ENCODE results near the gene FUT8. TPM values are rescaled to one million over a fixed set of nuclear protein-coding genes. Genes with fewer than 3 reads are reported as not detected.

The FUT8 gene
- polyA plus RNA-seq, 1 of the 3 experiments (the other 2 are of a cell fraction) = 31.7 TPM

DNA sequence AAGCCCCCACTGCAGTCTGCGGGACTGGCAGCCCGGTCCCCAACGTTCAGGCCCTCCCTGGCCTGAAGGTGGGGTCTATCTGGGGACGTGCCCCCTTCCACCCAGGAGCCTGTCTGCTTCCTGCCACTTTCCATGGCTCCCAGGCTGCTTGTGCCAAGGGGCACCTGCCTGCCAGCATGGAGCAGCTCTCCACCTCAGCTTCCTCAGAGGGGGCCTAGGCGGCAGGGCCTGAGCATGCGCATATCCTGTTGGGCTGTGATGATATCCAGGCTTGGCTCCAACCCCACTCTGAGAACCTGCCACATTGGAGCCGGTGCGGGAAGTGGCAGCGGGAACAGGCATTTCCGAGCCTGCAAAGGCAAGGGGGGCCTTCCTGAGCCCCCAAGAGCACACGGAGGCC, 57.4 kb downstream of the FUT8 start:
- no peaks in the 10 kb centered on the region for H3K27me3 ChIP-seq (ENCODE audit: insufficient read depth)
- POLR2A ChIA-PET = no interaction called here
- no peak overlapping the region for H2AFZ ChIP-seq (ENCODE audit: low read depth)
- H3K9me2 ChIP-seq = no peaks in the 10 kb centered on the region
- peaks cover 0 to under 1% of the 10 kb centered on the region in 2 experiments for H3K36me3 ChIP-seq (replicated peaks in 1 of 2; ENCODE audit: control insufficient read depth in 1 of 2, insufficient read depth in 2 of 2, low read length in 1 of 2)
- H3K4me2 ChIP-seq = no peak overlapping the region
- peaks cover 75% of the 10 kb centered on the region for H3K79me2 ChIP-seq (ENCODE audit: insufficient read depth)
- no peak overlapping the region for H3K4me3 ChIP-seq (ENCODE audit: low read depth in 2 of 2, low read length in 1 of 2)
- H4K20me1 ChIP-seq (ENCODE audit: insufficient read depth) = peaks cover 7% of the 10 kb centered on the region; the same call in 1 of the 2 replicates
- TF ChIP-seq POLR2AphosphoS5 (IDR thresholded peaks at IDR 0.05; ENCODE audit: low read depth, low read length) (no peak), EP300 (IDR thresholded peaks at IDR 0.05; ENCODE audit: borderline replicate concordance in 1 of 2, low read depth in 1 of 2, low read length in 1 of 2) (no peak), PBX3 (IDR thresholded peaks at IDR 0.05) (no peak), MXI1 (IDR thresholded peaks at IDR 0.05; ENCODE audit: low read depth, low read length) (no peak), TCF12 (IDR thresholded peaks at IDR 0.05) (no peak)
- TF ChIP-seq, protein P1, sequence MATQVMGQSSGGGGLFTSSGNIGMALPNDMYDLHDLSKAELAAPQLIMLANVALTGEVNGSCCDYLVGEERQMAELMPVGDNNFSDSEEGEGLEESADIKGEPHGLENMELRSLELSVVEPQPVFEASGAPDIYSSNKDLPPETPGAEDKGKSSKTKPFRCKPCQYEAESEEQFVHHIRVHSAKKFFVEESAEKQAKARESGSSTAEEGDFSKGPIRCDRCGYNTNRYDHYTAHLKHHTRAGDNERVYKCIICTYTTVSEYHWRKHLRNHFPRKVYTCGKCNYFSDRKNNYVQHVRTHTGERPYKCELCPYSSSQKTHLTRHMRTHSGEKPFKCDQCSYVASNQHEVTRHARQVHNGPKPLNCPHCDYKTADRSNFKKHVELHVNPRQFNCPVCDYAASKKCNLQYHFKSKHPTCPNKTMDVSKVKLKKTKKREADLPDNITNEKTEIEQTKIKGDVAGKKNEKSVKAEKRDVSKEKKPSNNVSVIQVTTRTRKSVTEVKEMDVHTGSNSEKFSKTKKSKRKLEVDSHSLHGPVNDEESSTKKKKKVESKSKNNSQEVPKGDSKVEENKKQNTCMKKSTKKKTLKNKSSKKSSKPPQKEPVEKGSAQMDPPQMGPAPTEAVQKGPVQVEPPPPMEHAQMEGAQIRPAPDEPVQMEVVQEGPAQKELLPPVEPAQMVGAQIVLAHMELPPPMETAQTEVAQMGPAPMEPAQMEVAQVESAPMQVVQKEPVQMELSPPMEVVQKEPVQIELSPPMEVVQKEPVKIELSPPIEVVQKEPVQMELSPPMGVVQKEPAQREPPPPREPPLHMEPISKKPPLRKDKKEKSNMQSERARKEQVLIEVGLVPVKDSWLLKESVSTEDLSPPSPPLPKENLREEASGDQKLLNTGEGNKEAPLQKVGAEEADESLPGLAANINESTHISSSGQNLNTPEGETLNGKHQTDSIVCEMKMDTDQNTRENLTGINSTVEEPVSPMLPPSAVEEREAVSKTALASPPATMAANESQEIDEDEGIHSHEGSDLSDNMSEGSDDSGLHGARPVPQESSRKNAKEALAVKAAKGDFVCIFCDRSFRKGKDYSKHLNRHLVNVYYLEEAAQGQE (IDR thresholded peaks at IDR 0.05; ENCODE audit: low read depth, low read length) = no peak
- no peak for DNase-seq
- H3K9ac ChIP-seq = no peak overlapping the region
- no peaks in the 10 kb centered on the region for H3F3A ChIP-seq (replicated peaks; ENCODE audit: insufficient read depth)
- CTCF ChIA-PET = no interaction called here
- no peaks in the 10 kb centered on the region for H3K9me3 ChIP-seq
- WGBS (ENCODE audit: low lambda C conversion rate) = 91% methylated on average over 4 of the region's 11 CpGs
- peaks cover 0 to 17% of the 10 kb centered on the region in 2 experiments; a peak in 2 of 4 replicates for H3K4me1 ChIP-seq (ENCODE audit: control insufficient read depth in 1 of 2, insufficient read depth in 2 of 2, low read depth in 1 of 2, low read length in 1 of 2)
- no peak overlapping the region; a peak in 1 of 4 replicates for H3K27ac ChIP-seq (ENCODE audit: low read depth in 2 of 2, low read length in 1 of 2)

DNA sequence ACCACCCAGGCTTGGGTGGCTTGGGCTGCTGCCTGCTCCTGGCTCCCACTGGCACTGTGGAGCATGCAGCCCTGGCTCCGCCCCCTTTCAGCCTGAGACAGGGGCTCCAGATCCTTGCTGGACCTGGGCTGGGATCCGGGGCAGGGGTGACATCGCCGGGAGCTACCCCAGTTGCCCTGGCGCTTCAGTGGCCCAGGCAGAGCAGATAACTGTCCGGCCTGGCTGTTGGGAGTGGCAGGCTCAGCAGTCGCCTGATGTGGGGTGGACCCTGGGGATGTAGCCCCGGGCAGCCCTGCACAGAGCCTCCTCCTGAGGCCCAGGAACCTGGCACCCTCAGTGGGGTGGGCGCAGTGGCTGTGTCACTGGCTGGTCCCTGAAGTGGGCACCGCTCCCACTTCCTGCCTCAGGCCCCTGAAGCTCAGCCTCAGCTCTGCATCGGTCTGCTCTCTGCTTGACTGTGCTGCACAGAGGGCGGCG, 57.9 kb downstream of the FUT8 start:
- peak; percentile 49 for DNase-seq
- WGBS (ENCODE audit: low lambda C conversion rate) = 92% methylated on average over 2 of the region's 13 CpGs
- peaks cover 7% of the 10 kb centered on the region; the same call in 1 of the 2 replicates for H4K20me1 ChIP-seq (ENCODE audit: insufficient read depth)
- peaks cover 0 to 17% of the 10 kb centered on the region in 2 experiments; a peak in 2 of 4 replicates for H3K4me1 ChIP-seq (ENCODE audit: control insufficient read depth in 1 of 2, insufficient read depth in 2 of 2, low read depth in 1 of 2, low read length in 1 of 2)
- H2AFZ ChIP-seq (ENCODE audit: low read depth) = no peak overlapping the region
- no peak overlapping the region for H3K4me3 ChIP-seq (ENCODE audit: low read depth in 2 of 2, low read length in 1 of 2)
- no peaks in the 10 kb centered on the region for H3K36me3 ChIP-seq (replicated peaks in 1 of 2; ENCODE audit: control insufficient read depth in 1 of 2, insufficient read depth in 2 of 2, low read length in 1 of 2)
- H3K79me2 ChIP-seq (ENCODE audit: insufficient read depth) = peaks cover 75% of the 10 kb centered on the region
- no peak overlapping the region; a peak in 1 of 4 replicates for H3K27ac ChIP-seq (ENCODE audit: low read depth in 2 of 2, low read length in 1 of 2)
- H3K4me2 ChIP-seq = no peak overlapping the region
- no peak overlapping the region for H3K9ac ChIP-seq
- no peaks in the 10 kb centered on the region for H3F3A ChIP-seq (replicated peaks; ENCODE audit: insufficient read depth)
- H3K9me2 ChIP-seq = no peaks in the 10 kb centered on the region
- no peaks in the 10 kb centered on the region for H3K9me3 ChIP-seq
- CTCF ChIA-PET = no interaction called here
- TF ChIP-seq, protein P1 (IDR thresholded peaks at IDR 0.05; ENCODE audit: low read depth, low read length) = no peak
- TF ChIP-seq RFX5 (IDR thresholded peaks at IDR 0.05; ENCODE audit: low read length) (no peak), FOXM1 (IDR thresholded peaks at IDR 0.05; ENCODE audit: low read depth) (no peak), YY1 (IDR thresholded peaks at IDR 0.05; ENCODE audit: low read depth) (no peak)
- TF ChIP-seq, protein P2, sequence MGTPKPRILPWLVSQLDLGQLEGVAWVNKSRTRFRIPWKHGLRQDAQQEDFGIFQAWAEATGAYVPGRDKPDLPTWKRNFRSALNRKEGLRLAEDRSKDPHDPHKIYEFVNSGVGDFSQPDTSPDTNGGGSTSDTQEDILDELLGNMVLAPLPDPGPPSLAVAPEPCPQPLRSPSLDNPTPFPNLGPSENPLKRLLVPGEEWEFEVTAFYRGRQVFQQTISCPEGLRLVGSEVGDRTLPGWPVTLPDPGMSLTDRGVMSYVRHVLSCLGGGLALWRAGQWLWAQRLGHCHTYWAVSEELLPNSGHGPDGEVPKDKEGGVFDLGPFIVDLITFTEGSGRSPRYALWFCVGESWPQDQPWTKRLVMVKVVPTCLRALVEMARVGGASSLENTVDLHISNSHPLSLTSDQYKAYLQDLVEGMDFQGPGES (IDR thresholded peaks at IDR 0.05; ENCODE audit: low read depth, low read length) = no peak
- H3K27me3 ChIP-seq (ENCODE audit: insufficient read depth) = no peaks in the 10 kb centered on the region
- POLR2A ChIA-PET = no interaction called here
